HepG2 (cell line): ENCODE data around the gene HMBS. TPM values are rescaled to one million over a fixed set of nuclear protein-coding genes. Genes with fewer than 3 reads are reported as not detected.
A peak's percentile ranks its signal among the peaks of the same experiment; 100 is the strongest.

Source experiments
- ARID3A ChIP-seq: IDR thresholded peaks from 2 replicates; pipeline ENCODE4 v1.6.1; 2012; ENCODE audit warnings: low read depth, low read length, improper control_type of control experiment
- HINFP ChIP-seq: sonication (generic); formaldehyde crosslinking; IDR thresholded peaks from 2 replicates; pipeline ENCODE4 v1.4.0; 2020; ENCODE audit warnings: low read depth, mild to moderate bottlenecking, missing genetic modification reagents
- ISL2 ChIP-seq: sonication (generic); formaldehyde crosslinking; IDR thresholded peaks from 2 replicates; pipeline ENCODE4 v1.5.0; 2020; ENCODE audit warnings: missing genetic modification reagents
- SCMH1 ChIP-seq: sonication (generic); formaldehyde crosslinking; IDR thresholded peaks from 2 replicates; pipeline ENCODE4 v1.9.0; 2021; ENCODE audit warnings: missing genetic modification reagents, mild to moderate bottlenecking, borderline replicate concordance
- STAT5B ChIP-seq: sonication (generic); formaldehyde crosslinking; IDR thresholded peaks from 2 replicates; pipeline ENCODE4 v1.4.0; 2020; ENCODE audit warnings: missing genetic modification reagents
- ZBTB25 ChIP-seq: IDR thresholded peaks from 2 replicates; pipeline ENCODE4 v1.6.1; 2018; ENCODE audit warnings: missing genetic modification reagents
- ZBTB34 ChIP-seq: sonication (generic); formaldehyde crosslinking; IDR thresholded peaks from 2 replicates; pipeline ENCODE4 v1.8.0; 2022; ENCODE audit warnings: mild to moderate bottlenecking, missing genetic modification reagents
- ZNF318 ChIP-seq: sonication (generic); formaldehyde crosslinking; IDR thresholded peaks from 2 replicates; pipeline ENCODE4 v1.4.0; 2020; ENCODE audit warnings: mild to moderate bottlenecking, missing genetic modification reagents
- ZNF354B ChIP-seq: sonication (generic); formaldehyde crosslinking; IDR thresholded peaks from 2 replicates; pipeline ENCODE4 v1.8.0; 2022; ENCODE audit warnings: mild to moderate bottlenecking, missing genetic modification reagents
- ZNF589 ChIP-seq: sonication (generic); formaldehyde crosslinking; conservative IDR thresholded peaks from 2 replicates; pipeline ENCODE4 v1.8.0; 2022; ENCODE audit warnings: mild to moderate bottlenecking, moderate library complexity, missing genetic modification reagents
- ZNF614 ChIP-seq: IDR thresholded peaks from 2 replicates; pipeline ENCODE4 v1.6.1; 2018; ENCODE audit warnings: missing biosample characterization, missing genetic modification reagents, inconsistent platforms, borderline replicate concordance
- ZNF629 ChIP-seq: sonication (generic); formaldehyde crosslinking; conservative IDR thresholded peaks from 2 replicates; pipeline ENCODE4 v1.5.0; 2020; ENCODE audit warnings: missing genetic modification reagents
- ZNF670 ChIP-seq: sonication (generic); formaldehyde crosslinking; IDR thresholded peaks from 2 replicates; pipeline ENCODE4 v1.8.0; 2022; ENCODE audit warnings: mild to moderate bottlenecking, missing genetic modification reagents, borderline replicate concordance
- ZNF674 ChIP-seq: sonication (generic); formaldehyde crosslinking; IDR thresholded peaks from 2 replicates; pipeline ENCODE4 v1.5.0; 2020; ENCODE audit warnings: low read depth, mild to moderate bottlenecking, missing genetic modification reagents
- ZNF790 ChIP-seq: sonication (generic); formaldehyde crosslinking; IDR thresholded peaks from 2 replicates; pipeline ENCODE4 v1.8.0; 2022; ENCODE audit warnings: missing genetic modification reagents, mild to moderate bottlenecking, borderline replicate concordance
- polyA plus RNA-seq, 8 experiments: library from polyadenylated mRNA; depleted of rRNA in 3 of 8; stranded (reverse) in 7 of 8; unstranded in 1 of 8; fragments of >200 nt; fragmentation: Illumina TruSeq in 4 of 8; extraction: Trizol in 4 of 8; gene quantifications; 2 replicates each; pipeline versions ENCODE4 v1.2.1 to v1.2.3, GENCODE V29; 2011 to 2016; ENCODE audit warnings: low read depth in 4 of 8, missing spikeins in 1 of 8, mixed read lengths in 1 of 8; ENCODE audit not compliant: insufficient read depth in 1 of 8
- total RNA-seq, 5 experiments: library from RNA; depleted of rRNA; stranded (reverse); fragments of >200 nt; fragmentation: Illumina TruSeq; extraction: Trizol; gene quantifications; 2 replicates each; pipeline ENCODE4 v1.2.3, GENCODE V29; 2016; ENCODE audit warnings: low read depth in 1 of 5

Gene HMBS
- total and polyA plus RNA-seq, 2 of the 13 experiments (the other 11 are each of a cell fraction or from before 2014, with no cell fraction given): 9.4 to 46.9 TPM

GRCh38 chr11:119101759-119102423, 17.2 kb downstream of the HMBS start, which contains the start of gene DPAGT1 (continued):
- no peak for TF ChIP-seq ZNF318 (CRISPR knock-in tag)
- no peak for TF ChIP-seq ZBTB34
- no peak for TF ChIP-seq ZNF790 (CRISPR knock-in tag)
- TF ChIP-seq ZNF629 (CRISPR knock-in tag): no peak
- no peak for TF ChIP-seq SCMH1 (CRISPR knock-in tag)
- TF ChIP-seq ZBTB25 (CRISPR knock-in tag): peak; percentile 85
- TF ChIP-seq ZNF614: no peak
- no peak for TF ChIP-seq STAT5B (CRISPR knock-in tag)
- TF ChIP-seq ZNF670 (CRISPR knock-in tag): no peak
- no peak for TF ChIP-seq ZNF674 (CRISPR knock-in tag)
- TF ChIP-seq HINFP (CRISPR knock-in tag): no peak
- TF ChIP-seq ARID3A: no peak
- TF ChIP-seq ZNF589: no peak
- TF ChIP-seq ISL2: peak; percentile 21; the same call in 1 of the 2 replicates
- peak; percentile 32; the same call in 1 of the 2 replicates for TF ChIP-seq ZNF354B (CRISPR knock-in tag)
